Loucy (cell line): ENCODE results near the gene EBPL.

ENCODE experiments used
- EZH2phosphoT487 ChIP-seq: fragments of 200-600 bp; IDR thresholded peaks from 2 replicates; pipeline ENCODE4 v1.6.1; 2018; ENCODE audit warnings: antibody characterized with exemption, mild to moderate bottlenecking, moderate library complexity, borderline replicate concordance
- TF ChIP-seq, protein P1 (sequence below): fragments of 200-600 bp; sonication (generic); conservative IDR thresholded peaks from 2 replicates; pipeline ENCODE4 v1.5.1; 2014; ENCODE audit warnings: mild to moderate bottlenecking, antibody characterized with exemption, low read length

DNA sequence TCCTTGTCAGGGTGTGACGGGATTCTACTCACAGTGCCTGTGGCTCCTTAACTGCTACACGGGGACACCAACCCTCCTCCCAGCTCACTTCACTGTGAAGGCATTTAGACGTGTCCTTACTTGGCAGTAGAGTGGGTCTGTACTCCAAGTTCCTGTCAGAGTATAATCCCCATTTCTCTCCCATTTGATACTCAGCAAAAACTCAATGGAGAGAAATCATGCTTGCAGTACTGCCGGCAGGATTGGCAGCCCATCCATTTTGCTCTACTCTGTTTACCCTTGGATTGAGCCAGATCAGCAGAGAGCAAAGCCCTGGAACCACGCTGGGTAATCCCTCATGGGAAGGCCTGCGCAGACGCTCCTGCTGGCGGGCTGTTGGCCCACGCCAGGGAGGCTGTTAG is 34.0 kb downstream of the EBPL start:
- TF ChIP-seq, protein P1, sequence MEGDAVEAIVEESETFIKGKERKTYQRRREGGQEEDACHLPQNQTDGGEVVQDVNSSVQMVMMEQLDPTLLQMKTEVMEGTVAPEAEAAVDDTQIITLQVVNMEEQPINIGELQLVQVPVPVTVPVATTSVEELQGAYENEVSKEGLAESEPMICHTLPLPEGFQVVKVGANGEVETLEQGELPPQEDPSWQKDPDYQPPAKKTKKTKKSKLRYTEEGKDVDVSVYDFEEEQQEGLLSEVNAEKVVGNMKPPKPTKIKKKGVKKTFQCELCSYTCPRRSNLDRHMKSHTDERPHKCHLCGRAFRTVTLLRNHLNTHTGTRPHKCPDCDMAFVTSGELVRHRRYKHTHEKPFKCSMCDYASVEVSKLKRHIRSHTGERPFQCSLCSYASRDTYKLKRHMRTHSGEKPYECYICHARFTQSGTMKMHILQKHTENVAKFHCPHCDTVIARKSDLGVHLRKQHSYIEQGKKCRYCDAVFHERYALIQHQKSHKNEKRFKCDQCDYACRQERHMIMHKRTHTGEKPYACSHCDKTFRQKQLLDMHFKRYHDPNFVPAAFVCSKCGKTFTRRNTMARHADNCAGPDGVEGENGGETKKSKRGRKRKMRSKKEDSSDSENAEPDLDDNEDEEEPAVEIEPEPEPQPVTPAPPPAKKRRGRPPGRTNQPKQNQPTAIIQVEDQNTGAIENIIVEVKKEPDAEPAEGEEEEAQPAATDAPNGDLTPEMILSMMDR: no peak
- TF ChIP-seq EZH2phosphoT487: no peak
